ENCODE results near the gene SHISAL2A. TPM values are rescaled to one million over a fixed set of nuclear protein-coding genes. Genes with fewer than 3 reads are reported as not detected.

SHISAL2A gene
- total and polyA plus RNA-seq, 2 donors (not counting 3 experiments of a cell fraction or from before 2014, with no cell fraction given) = not detected

- no TSS peak for BruUV-seq (replicated peaks)
- ChIA-PET CTCF (interaction anchor here (1.0 to 1.4 kb wide), 2 partner anchors 9 to 26 kb away, joined by 3 to 4 read pairs; no protein-coding TSS in a partner anchor), POLR2A (no interaction called here)
- H3K79me2 ChIP-seq (ENCODE audit: control insufficient read depth, insufficient read depth, low read length) = no peaks in the 10 kb centered on the region
- dilution Hi-C loops (cut with MboI; ENCODE audit: extremely low pct_ligation_motif_present, low sequenced_read_pairs) (no loop called here), intact Hi-C loops (cut with micrococcal nuclease) (no loop called here)
- H3K4me1 ChIP-seq (ENCODE audit: control insufficient read depth, extremely low read depth, insufficient read depth, low read length) = no peaks in the 10 kb centered on the region
- no peak overlapping the region for H3K4me2 ChIP-seq (ENCODE audit: insufficient read depth, low read length)
- H3K9me3 ChIP-seq (replicated peaks; ENCODE audit: control insufficient read depth, insufficient read depth, low read length) = no peaks in the 10 kb centered on the region
- no peak overlapping the region for H3K27ac ChIP-seq (ENCODE audit: insufficient read depth, low read depth, low read length)
- H3K36me3 ChIP-seq (ENCODE audit: control insufficient read depth in 2 of 2, extremely low read depth in 1 of 2, insufficient read depth in 2 of 2, low read length in 2 of 2) = no peaks in the 10 kb centered on the region
- no peak for TF ChIP-seq POLR2AphosphoS5 (IDR thresholded peaks at IDR 0.05; ENCODE audit: insufficient read depth, low read depth, low read length)
- TF ChIP-seq GATA2 (IDR thresholded peaks at IDR 0.05; ENCODE audit: insufficient read depth, insufficient read length, low read depth, low read length) = no peak
- no peak for TF ChIP-seq CTCF (IDR thresholded peaks at IDR 0.05; ENCODE audit: extremely low read depth in 1 of 2, insufficient read depth in 1 of 2, low read depth in 1 of 2, low read length in 2 of 2)
- no peak for TF ChIP-seq EZH2 (IDR thresholded peaks at IDR 0.05; ENCODE audit: borderline replicate concordance, low read depth, low read length, severe bottlenecking)
- TF ChIP-seq MYC (IDR thresholded peaks at IDR 0.05; ENCODE audit: low read depth, low read length) = no peak
- no peak for TF ChIP-seq JUN (IDR thresholded peaks at IDR 0.05; ENCODE audit: borderline replicate concordance, insufficient read depth, insufficient read length, low read depth)
- no peak for TF ChIP-seq MAX (IDR thresholded peaks at IDR 0.05; ENCODE audit: insufficient read depth, insufficient read length)
- TF ChIP-seq POLR2A (IDR thresholded peaks at IDR 0.05; ENCODE audit: low read depth, low read length) = no peak
- no peak for TF ChIP-seq FOS (IDR thresholded peaks at IDR 0.05; ENCODE audit: borderline replicate concordance, insufficient read depth, low read length)
- DNase-seq (ENCODE audit: low read depth, low spot score) (no peak), FAIRE-seq (no peak)
- H2AFZ ChIP-seq (ENCODE audit: low read depth, low read length) = no peak overlapping the region
- H3K9ac ChIP-seq (replicated peaks; ENCODE audit: extremely low read depth, insufficient read depth, low read length) = no peak overlapping the region
- H3K27me3 ChIP-seq (ENCODE audit: control insufficient read depth in 2 of 2, insufficient read depth in 2 of 2, low read length in 2 of 2) = peaks cover 0 to 2% of the 10 kb centered on the region in 2 experiments
- no peaks in the 10 kb centered on the region for H4K20me1 ChIP-seq (replicated peaks; ENCODE audit: control insufficient read depth, extremely low read depth, insufficient read depth, low read length)
- H3K9me1 ChIP-seq (replicated peaks; ENCODE audit: control insufficient read depth, extremely low read depth, insufficient read depth, low read length) = no peaks in the 10 kb centered on the region
- no peak overlapping the region for H3K4me3 ChIP-seq (replicated peaks in 1 of 3; ENCODE audit: insufficient read depth in 1 of 3, low read depth in 1 of 3, low read length in 3 of 3)
Measured at GRCh38 chr1:52659851-52660596, 27.1 kb downstream of the SHISAL2A start.

Data from endothelial cell of umbilical vein (primary cell).